Measurements from ENCODE around the gene ACTL10.

The ACTL10 gene

GRCh38 chr20:33664762-33665144 is 2.0 kb upstream of the ACTL10 start:
- DNase-seq: no peak

DNA sequence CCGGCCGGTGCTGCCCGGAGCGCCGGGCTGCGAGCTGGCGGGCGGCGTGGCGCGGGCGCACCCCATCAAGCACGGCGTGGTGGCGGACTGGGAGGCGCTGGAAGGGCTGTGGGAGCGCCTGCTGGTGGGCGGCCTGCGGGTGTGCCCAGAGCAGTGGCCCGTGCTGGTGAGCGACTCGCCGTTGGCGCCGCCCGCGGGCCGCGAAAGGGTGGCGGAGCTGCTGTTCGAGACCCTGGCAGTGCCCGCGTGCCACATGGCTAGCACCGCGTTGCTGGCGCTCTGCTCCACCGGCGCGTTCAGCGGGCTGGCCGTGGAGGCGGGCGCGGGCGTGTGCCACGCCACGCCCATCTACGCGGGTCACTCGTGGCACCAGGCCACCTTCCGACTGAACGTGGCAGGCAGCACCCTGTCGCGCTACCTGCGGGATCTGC is 517 bp downstream of the ACTL10 start:
- DNase-seq: peak; percentile 48

- DNase-seq: peak; percentile 80
Observed at GRCh38 chr20:33667676-33668465, 1.1 kb downstream of the ACTL10 start.

DNA sequence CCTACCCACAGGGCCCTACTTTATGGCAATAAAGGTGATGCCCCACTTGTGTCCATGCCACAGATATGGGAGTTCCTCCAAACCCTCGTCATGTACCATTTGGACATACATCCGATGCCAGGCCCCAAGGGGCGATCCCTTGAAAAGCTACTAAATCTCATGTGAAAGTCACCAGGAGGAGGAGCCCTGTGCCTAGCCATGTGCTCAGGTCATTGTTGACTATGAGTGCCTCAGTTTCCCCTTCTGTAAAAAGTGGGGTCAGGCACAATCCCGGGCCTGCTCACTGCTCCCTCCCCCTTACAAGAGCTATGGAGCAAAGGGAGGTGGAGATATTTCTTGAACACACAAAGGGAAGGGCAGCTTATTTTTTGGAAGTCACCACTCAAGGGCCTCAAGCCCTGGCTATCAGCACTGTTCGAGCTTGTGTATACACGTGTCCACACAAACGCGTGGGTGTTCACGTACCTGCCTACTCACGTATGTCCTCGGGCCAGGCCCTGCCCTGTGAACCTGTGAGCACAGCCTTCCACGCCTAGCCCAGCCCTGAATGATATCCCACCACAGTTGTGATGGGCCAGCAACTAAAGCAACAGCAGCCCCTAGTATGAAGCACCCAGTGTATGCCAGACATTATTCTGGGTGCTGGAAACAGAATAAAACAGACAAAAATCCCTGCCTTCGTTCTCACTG is 1.9 kb downstream of the ACTL10 start:
- DNase-seq: no peak

GRCh38 chr20:33669224-33669623 is 2.5 kb downstream of the ACTL10 start:
- no peak for DNase-seq

- DNase-seq: no peak
Observed at GRCh38 chr20:33669873-33670640, 3.3 kb downstream of the ACTL10 start.

- DNase-seq: no peak
Observed at GRCh38 chr20:33670715-33671499, 4.2 kb downstream of the ACTL10 start.

DNA sequence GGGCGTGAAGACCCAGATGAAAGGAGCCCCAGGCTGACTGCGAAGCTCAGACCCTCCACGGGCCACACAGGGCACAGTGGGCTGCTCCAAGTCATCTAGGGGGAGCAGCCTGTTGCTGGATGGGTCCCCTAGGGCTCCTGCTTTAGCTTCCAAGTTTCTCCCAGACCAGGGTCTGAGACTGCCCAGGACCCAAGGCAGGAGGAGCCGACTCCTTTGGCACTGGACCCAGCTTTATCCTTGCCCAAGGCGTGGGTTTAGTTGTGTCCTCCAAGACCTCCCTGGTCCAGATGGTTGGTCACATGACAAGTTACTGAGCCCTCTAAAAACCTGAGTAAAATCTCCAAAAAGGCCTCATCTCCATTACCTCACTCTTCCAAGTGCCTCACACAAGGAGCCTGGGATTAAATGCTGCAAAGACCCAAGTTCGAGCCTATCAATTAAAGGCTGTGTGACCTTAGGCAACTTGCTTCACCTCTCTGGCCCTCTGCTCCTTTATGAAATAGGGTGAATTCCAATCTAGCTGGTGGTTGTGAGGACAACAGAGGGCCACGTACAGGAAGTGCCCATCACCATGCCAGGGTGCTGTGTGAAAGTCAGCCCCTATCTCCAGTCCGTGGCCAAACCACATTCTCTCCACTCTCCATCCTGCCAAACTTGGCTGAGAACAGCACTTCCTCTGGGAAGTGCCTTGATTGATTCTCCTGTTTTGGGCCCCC is 5.0 kb downstream of the ACTL10 start:
- no peak for DNase-seq

DNA sequence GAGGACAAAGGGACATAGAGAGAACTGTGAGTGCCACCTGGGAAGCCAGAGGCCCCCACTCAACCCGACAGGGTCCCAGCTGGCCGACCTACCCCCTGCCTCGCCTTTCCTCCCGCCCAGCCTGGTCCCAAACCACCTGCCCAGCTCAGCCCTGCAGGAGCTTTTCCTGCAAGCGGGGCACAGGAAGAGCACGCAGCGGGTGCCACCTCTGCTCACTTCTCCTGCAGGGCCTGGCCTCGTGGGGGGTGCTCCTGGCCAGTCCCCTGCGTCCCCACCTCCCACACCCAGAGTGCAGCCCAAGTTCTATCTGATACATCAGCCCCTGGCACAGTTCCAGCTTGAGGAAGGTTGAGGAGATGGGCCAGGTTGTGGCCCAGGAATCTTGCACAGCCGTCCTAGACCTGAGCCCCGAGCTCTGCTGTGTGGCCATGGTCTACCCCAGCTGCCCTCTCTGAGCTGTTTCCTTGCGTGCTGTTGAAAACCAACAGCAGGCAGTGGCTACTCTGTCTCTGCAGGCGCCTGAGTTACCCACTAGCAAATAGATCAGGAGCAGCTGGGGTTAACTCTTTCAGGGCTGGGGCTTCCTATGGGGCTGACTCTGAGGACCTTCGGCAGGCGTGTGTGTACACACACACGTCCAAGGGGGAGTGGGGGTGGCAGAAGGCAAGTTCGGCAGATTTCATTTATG is 5.8 kb downstream of the ACTL10 start:
- DNase-seq: no peak

- no peak for DNase-seq
Observed at GRCh38 chr20:33673114-33673409, 6.3 kb downstream of the ACTL10 start.

DNA sequence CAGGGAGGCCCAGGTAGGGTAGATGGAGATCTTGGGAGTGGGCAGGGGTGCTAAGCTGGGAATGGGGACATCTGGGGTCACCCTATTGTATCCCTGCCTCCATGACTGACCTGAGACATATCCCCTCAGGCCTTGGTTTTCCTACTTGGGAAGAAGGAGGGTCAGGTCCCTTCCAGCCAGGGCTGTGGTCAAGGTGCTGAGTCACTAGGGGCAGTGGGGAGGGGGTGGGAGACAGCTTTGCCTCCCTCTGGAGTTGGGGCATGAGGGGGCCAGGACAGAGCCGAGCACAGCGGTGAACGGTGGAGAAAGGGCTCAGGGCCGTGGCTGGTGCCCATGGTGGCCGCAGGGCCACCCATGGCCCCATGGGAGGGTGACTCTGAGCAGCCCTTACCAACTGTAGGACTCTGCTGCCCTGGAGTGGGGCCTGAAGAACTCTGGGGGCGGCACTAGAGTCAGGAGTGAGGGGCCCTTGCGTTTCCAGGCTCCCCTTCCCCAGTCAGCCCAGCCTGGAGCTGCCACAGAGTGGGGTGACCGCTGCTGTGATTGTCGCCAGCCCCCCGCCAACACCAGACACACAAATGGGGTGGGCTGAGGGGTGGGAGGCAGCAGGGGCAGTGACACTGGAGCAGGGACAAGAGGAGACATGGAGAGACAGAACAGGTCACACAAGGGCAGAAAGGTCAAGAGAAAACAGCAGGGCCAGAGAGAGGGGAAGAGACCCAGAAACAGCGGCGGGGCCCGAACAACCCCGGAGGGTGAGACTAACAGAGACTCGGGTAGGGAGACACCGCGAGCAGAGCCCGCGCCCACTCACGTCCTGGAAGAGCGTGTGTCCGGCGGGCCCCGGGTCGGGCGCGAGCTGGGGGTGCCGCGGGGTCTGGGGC is 6.9 kb downstream of the ACTL10 start:
- DNase-seq: no peak

- peak; percentile 75 for DNase-seq
Observed at GRCh38 chr20:33674294-33675135, 7.8 kb downstream of the ACTL10 start, which contains the start of gene NECAB3. TSS of gene NECAB3 (minus strand) at chr20:33674428. CDS start at chr20:33674352, 76 bp downstream.

DNA sequence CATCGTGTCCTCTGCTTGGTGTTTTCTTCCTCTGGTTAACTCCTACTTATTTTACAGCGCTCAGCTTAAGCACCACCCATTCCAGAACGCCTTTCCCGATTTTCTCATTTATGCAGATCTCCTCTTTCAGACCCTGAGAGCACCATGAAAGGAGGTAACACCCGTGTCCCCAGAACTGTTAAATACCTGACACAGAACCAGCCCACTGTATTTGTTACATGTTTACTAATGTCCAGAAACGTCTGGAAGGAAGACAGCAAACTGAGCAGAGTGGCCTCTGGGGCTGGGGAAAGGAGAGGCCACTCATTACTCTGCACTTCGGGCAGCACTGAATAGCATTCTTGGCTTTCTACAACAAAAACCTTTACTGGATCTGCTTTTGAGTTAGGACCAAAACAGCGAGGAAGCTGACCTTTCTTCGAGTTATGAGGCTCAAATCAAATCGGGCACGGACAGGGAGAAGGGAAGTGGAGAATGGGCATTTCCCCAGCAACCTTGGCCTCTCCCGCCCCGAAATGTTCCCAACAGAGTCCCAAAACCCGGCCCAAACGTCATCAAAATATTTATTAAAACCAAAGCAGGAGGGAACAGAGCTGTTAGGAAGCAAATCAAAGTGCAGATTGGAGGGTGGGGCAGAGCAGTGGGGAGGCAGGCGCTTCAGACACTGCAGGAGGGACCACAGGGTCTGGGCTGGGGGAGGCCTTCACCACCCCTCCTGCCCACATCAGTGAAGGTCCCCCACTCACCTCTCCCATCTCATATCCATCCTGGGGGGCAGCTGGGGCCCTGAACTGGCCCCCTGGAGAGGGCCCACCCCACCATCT is 8.6 kb downstream of the ACTL10 start:
- DNase-seq: no peak

DNA sequence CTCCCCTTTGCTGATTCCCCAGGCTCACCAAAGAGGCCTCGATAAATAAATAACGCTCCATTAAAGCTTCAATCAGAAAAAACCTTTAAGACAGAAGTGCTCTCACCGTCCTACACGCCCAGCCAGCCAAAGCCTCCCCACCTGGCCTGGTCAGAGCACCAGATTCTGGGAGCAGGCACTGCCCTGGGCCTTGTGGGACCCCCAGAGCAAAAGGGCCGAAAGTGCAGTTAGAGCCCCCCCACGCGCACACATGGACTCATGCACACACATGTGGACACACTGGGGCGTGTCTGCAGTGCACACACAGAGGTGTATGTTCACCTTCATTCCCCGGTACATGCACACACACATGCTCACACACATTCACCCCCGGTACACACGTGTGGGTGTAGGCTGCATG is 9.4 kb downstream of the ACTL10 start:
- no peak for DNase-seq

DNA sequence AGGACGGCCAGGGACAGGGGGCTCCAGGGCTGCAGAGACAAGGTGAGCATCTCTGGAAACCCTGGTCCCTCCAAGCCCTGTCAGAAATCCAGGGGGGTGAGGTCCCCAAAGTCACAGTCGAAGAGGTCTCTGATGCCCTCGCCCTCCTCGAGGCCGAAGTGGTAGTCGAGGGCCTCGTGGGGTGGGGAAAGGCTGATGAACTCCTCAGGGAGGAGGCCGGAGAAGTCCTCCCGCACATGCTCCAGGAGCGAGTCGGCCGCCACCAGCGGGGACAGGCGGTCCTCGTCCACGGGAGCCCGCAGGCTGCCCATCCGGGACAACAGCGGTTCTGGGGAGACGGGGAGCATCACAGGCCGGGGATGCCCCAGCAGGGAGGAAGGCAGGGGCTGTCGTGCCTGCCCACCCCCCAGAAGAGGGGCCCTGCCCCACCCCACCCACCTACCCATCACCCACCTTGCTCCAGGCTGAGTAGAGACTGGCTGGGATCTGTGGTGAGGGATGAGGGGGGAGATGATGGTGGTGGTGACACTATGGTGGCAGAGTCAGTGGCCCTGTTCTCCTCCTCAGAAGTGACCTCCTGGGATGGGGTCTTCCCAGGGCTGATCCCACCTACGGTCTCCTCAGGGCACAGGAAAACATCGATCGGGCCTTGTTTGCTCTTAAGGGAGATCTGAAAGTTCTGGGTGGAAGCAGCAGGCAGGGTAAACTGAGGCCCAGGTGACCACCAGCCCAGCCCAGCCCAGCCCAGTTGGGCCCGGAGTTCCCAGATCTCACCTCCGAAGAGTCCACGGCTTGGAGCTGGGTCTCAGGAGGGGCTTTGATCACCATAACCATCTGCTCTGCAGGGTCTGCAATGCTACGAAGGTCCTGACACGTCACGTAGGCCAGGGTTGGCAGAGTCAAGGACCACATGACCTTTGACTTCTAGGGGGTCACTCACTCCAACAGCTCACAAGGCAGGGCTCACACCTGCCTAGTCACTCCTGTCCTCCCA is 10.2 kb downstream of the ACTL10 start:
- no peak for DNase-seq

DNA sequence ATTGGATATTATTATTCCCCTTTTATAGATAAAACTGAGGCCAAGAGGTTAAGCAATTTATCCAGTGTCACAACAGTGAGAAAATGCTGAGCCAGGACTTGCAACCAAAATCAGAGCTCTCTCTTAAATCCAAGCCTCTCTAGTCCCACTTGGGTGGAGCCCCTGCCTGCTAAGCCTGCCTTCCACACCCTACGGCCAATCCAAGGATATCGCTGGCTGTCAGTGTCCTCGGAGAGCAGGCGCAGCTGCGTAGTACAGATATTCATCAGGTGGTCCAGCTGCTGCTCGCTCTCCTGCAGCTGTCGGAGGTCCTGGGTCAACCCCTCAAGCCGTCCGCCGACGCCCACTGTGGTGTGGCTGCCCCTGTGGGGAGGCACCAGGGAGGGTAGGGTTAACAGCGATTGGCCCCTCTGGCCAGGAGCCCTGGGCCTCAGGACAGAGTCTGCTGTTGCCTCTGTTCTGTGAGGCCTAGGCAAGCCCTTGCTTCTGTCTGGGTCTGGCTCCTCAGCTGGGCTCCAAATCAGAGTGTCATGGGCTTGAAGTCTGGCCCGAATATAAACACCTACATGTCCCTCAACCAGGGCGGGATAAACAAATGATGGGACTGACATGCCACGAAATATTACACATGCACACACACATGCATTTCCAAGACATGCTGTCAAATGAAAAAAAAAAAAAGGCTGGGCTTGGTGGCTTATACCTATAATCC is 11.4 kb downstream of the ACTL10 start:
- no peak for DNase-seq

All from NCI-H2029 (cell line).